GM19455 (cell line): ENCODE results near the gene CCDC91.
"Not testable (repeated sequence)": the region's sequence is repeated elsewhere in the genome, so short reads cannot be mapped to it uniquely, and the experiment has no call there.

ENCODE experiments used
- ATAC-seq: cut with Tn5 transposase; IDR thresholded peaks from one replicate; pipeline ENCODE4 v1.9.1; 2021; ENCODE audit not compliant: unreplicated experiment

Gene CCDC91

DNA sequence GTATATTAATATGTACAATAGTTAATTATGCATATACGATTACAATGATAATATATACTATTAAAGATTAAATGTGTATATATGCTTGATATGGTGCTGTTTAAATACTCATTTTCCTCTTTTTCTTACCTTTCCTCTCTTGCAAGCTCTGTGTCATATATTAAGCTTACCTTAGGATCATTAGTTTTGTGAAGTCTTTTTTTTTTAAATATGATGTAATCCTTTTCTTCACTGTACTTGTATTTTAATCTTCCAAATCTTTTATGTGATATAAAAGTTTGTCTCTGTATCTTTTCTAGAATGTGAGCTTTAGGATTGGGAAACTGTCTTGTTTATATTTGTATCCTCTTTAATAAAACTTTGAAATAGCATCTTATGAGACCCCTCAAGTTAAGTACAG is 88.7 kb downstream of the CCDC91 start:
- ATAC-seq = no peak

DNA sequence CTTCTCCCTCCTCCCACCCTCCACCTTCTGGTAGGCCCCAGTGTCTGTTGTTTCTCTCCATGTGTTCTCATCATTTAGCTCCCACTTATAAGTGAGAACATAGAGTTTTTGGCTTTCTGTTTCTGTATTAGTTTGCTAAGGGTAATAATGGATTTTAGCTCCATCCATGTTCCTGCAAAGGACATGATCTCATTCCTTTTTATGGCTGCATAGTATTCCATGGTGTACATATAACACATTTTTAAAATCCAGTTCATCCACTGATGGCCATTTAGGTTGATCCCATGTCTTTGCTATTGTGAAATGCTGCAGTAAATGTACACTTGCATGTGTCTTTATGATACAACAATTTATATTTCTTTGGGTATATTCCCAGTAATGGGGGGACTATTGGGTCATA is 96.1 kb downstream of the CCDC91 start:
- ATAC-seq = no peak

DNA sequence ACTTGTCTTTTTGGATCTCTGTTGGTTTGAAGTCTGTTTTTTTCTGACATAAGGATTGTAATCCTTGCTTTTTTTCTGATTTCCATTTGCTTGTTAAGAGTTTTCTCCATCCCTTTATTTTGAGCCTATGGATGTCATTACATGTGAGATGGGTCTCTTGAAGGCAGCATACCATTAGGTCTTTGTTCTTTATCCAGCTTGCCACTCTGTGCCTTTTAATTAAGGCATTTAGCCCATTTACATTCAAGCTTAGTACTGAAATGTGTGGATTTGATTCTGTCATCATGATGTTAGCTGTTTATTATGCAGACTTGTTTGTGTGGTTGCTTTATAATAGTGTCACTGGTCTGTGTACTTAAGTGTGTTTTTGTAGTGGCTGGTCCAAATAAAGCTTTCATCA is 100.0 kb downstream of the CCDC91 start:
- ATAC-seq = no peak

DNA sequence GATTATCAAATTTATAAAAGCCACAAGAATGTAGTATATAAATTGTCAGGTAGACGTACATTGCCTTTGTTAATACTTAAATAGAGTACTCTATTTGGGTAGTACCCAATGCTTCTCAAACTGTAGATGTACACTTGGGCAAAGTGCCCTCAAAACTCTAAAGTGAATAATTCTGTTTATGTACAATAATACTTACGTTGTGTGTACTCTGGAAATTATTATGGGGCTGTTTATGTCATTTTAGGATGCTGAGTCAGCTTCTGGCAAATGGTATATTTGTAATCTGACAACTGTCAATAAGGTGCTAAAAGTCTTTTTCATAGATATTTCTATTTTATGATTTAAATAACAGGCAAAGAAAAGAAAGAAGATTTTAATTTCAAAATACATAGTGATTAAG is 102.4 kb downstream of the CCDC91 start:
- no peak for ATAC-seq

DNA sequence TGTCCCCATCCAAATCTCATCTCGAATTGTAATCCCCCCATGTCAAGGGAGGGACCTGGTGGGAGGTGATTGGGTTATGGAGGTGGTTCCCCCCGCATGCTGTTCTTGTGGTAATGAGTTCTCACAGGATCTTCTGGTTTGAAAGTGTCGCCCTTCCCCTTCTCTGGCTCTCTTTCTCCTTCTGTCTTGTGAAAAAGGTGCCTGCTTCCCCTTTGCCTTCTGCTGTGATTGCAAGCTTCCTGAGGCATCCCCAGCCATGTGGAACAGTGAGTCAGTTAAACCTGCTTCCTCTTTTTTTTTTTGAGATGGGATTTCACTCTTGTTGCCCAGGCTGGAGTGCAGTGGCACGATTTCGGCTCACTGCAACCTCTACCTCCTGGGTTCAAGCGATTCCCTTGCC is 104.0 kb downstream of the CCDC91 start:
- ATAC-seq = no peak

DNA sequence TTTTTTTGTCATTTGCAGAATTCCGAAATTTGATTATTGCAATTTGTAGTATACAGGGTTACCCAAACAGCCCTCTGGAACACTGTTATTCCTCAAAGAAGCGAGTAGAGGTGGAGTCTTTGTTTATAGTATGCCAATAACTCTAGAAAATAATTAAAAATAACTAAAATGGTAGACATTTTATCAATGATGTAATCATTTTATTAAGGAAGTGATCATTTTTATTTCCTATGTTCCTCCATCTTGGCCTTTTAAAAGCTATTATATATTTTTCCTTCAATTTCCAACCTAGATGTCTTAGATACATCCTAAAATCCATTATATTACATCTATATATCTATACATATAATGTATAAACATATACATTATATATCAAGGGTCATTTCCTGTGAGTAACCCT is 106.0 kb downstream of the CCDC91 start:
- no peak for ATAC-seq

DNA sequence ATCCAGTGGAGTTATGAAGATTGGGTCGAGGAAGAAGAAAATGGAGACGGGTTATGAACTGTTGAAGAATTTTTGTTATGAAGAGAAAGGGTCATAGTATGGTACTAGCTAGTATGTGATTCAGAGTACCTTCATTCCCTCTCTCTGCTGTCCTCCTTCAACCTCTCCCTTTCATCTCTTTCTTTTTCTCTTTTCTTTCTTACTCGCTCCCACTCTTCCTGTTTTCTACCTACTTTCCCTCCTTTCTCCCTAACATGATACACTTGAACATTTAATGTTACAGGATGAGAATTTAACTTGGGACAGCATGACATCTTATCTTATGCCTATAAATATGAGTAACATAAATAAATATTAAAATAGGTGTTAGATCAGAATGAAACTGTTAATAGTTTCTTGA is 112.9 kb downstream of the CCDC91 start:
- ATAC-seq = no peak

DNA sequence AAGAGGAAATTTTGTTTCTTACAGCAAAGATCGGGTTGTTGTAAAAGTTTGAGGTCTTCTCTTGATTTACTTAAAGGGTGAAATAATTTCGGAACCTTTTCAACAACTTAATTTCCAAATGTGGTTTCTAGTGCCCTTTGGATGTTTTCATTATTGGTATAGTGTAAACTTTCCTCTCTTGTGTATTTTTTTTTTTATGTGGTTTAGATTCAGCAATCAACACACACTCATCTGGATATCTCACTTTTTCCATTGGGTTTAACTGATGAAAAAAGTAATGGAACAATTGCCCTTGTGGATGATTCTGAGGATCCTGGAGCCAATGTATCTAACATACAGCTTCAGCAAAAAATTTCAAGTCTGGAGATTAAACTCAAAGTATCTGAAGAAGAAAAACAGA is 116.3 kb downstream of the CCDC91 start:
- ATAC-seq = no peak

DNA sequence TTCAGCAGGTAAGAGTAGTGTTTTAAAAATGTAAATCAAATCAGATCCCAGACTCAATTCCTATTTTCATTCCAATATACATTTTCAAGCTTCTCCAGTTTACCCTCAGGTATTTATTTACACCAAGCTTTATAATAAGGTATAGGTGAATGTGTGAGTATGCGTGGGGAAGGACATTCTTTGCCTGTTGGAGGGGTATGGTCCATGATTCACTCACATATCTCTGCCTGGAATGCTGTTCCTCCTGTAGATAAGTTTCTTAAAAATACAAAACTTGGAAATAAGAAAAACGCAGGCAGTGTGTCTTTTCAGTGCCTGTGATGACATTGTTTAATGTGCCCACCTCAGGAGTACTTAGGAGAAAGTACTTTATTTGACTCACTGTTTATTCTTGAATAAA is 118.6 kb downstream of the CCDC91 start:
- no peak for ATAC-seq

DNA sequence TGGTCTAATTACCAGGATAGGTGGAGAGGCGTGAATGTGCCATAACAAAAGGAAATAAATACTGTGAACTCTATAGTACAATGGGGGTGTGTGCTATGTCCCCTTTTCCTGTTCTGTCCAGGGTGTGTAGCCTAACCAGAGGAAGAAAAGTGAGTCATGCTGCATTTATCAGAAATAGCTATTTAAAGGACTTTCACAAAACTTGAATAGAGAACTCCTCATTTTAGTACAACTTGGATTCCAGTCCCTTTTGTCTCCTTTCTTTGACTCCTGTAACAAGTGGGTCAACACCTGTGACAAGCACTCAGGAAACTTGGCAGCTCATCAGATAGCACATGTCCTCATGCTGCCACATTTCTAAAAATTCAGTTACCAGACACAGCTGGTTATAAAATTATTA is 123.4 kb downstream of the CCDC91 start:
- no peak for ATAC-seq

DNA sequence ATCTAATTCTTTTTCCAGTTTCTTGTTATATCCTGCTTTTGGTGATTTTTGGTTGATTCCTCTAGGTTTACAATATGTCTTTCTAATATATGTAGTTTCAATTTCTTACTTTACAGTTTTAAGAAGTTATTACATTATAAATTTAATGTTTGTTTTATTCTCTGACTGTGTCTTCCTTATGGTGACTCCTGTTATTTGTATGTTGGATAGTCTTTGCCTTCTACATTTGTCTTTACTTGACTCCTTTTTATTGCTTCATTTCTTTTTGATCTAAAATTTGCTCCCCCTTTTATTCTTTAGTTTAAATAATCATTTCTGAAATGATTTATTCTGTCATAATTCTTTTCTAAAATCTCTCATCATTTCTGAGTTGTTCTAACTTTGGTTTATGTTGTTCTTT is 125.8 kb downstream of the CCDC91 start:
- no peak for ATAC-seq

DNA sequence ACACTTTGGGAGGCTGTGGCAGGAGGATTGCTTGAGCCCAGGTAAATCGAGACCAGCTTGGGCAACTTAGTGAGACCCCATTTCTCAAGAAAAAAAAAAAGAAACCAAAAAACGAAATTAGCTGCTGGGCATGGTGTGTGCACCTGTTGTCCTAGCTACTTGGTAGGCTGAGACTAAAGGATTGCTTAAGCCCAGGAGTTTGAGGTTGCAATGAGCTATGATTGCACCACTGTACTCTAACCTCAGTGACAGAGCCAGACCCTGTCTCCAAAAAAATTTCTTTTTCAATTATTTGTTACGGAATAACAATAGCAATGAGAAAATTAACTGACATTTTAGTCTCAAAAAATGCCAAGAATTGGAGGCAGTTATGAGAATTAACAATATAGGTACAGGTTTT is 128.0 kb downstream of the CCDC91 start:
- ATAC-seq = no peak

DNA sequence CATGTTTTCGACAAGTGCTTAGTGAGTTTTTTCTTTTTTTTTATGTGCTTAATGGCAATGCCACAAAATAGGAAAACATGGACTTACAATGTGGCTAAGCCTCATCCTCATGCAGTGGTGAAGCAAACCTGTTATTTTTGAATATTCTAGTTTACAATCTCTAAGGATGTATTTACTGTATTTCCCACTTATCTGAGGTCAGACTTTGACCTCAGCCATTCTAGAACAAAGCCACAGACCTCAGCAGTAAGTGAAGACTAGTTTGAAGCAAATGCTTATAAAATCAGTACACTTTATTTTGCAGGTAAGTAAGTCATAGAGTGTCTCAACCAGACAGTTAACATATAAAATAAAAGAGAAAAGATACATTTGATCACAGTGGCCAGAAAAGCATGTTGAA is 130.1 kb downstream of the CCDC91 start:
- ATAC-seq = no peak

DNA sequence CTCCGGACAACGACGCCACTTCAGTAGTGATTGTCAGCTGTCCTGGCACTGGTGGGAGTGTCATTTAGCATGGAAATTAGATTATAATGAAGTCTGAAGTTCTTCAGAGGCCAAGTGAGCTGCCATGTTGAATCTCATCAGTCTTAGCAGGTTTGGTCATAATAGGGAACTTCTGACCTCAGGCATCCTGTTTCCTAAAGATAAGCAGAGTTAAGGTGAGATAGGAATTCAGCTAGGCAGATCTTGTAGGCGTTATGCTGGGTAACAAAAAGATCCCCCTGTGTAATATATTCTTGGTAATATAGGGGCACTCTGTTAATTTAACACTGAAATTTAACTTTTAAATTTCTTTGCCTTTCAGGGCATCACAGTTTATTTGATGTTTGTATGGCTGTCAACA is 137.5 kb downstream of the CCDC91 start:
- no peak for ATAC-seq

DNA sequence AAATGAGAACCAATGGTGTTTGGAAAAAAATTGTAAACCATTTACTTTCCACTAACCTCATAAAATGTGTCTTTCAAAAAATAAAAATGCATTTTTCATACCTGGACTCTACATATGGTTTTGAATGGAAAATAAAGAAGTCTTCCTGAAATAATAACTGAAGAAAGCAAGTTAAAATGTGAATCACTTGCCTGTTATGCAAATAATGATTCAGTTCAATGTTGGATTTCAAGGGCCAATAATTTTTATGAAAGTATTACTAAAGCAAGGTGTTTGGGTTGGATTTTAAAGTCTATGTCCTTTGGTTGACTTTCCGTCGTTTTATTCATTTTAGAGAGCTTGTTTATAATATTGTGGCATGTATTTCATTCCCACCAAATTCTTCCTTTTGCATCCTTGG is 138.7 kb downstream of the CCDC91 start:
- no peak for ATAC-seq

DNA sequence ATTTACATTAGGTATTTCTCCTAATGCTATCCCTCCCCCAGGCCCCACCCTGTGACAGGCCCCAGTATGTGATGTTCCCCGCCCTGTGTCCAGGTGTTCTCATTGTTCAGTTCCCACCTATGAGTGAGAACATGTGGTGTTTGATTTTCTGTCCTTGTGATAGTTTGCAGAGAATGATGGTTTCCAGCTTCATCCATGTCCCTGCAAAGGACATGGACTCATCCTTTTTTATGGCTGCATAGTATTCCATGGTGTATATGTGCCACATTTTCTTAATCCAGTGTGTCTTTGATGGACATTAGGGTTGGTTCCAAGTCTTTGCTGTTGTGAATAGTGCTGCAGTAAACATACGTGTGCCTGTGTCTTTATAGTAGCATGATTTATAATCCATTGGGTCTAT is 139.5 kb downstream of the CCDC91 start:
- not testable (repeated sequence) for ATAC-seq

DNA sequence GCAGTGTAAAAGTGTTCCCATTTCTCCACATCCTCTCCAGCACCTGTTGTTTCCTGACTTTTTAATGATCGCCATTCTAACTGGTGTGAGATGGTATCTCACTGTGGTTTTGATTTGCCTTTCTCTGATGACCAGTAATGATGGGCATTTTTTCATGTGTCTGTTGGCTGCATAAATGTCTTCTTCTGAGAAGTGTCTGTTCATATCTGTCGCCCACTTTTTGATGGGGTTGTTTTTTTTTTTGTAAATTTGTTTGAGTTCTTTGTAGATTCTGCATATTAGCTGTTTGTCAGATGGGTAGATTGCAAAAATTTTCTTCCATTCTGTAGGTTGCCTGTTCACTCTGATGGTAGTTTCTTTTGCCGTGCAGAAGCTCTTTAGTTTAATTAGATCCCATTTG is 140.0 kb downstream of the CCDC91 start:
- not testable (repeated sequence) for ATAC-seq

DNA sequence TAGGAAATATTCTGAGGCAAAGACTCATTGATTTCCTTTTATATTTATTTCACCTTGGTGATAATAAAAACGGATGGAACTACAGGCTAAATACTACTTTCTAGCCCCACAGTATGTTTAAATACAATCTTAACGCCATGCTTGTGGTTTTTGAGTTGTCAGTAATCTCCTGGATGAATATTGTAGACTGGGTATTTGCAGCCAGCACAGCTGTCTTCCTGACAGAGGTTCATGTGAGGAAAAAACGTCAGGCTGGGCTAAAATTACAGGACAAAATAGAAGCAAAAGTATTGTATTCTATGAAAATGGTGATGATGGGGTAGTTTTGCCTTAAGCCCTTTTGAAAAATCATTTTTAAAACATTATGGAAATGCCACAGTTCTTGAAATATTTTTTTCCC is 140.9 kb downstream of the CCDC91 start:
- ATAC-seq = no peak

DNA sequence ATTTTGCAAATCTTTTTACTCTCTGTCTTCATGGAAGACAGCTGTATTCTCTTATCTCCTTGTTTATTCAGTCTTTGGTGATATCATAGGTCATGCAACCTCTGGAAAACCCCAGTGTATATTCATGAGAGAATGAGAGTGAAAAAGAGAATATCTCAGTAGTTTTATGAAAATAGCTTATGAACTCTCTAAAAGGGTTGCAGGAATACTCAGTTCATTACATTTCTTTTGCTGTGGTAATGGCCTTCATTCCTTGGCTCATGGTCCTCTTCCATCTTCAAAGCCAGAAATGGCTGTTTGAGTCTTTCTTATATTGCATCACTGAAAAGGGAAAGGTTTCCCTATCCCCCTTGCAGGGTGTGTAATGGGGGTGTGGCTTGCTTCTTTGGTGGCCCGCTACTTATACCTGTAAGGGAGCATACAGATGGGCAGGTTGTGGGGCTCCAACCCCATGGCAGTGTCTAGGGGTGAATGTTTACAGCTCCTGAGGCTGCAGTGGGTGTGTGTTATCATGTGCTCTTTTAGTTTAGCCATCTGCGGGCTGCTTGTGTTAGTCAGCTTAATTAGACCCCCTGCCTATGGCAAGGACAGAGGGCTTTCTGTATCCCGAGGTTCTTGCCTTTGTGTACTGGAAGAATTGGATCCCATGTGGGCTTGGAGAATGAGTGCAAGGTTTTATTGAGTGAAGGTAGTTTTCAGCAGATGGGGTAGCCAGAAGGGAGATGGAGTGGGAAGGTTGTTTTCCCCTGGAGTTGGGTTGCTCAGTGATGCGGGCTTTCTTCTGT is 150.2 kb downstream of the CCDC91 start:
- ATAC-seq = no peak

DNA sequence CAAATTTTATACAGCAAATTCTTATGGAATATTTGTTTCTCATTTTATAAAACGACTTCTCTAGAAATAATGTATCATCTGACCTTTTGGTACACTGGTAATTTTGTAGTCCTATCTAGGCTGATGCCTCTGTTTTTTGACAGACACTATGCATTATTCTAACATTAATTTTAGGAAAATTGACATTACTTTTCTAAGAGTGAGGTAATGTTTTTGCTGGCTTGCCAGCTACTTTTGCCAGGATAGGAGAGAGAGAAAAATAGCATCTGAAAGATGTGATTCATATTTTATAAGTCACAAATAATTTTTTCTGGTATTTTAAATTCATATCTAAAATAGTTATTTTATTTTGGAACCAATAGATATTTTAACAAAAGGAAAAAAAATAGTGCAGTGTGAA is 153.5 kb downstream of the CCDC91 start:
- ATAC-seq = no peak

DNA sequence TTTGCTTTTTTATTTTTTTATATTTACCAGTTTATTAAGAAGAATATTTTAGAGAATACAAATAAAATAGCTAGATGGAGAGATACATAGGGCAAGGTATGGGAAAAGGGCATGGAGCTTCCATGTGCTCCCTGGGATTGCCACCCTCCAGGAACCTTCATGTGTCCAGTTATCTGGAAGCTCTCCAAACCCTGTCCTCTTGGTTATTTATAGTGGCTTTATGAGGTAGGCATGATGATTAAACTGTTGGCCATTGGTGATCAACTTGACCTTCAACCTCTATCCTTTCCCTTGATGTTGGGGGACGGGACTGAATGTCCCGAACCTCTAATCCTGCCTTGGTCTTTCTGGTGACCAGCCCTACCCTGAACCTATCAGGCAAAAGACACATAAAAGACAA is 156.3 kb downstream of the CCDC91 start:
- no peak for ATAC-seq

DNA sequence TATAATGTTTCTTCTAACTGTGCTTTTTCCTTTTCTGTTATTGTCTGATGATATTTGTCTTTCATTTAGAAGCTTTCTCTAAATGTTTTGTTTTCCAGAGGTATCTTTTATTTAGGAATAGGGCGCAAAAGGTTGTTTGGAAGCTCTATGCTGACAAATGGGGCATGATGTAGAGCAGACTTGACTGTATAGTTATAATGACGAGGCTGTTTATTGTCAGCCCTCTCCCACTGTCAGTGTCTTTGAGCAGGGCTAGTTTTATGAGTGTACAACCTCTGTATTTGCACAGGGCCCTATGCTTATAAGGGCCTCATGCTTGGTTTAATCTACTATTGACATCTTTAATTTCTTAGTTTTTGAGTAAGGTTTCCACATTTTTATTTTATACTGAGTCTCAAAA is 158.9 kb downstream of the CCDC91 start:
- no peak for ATAC-seq

DNA sequence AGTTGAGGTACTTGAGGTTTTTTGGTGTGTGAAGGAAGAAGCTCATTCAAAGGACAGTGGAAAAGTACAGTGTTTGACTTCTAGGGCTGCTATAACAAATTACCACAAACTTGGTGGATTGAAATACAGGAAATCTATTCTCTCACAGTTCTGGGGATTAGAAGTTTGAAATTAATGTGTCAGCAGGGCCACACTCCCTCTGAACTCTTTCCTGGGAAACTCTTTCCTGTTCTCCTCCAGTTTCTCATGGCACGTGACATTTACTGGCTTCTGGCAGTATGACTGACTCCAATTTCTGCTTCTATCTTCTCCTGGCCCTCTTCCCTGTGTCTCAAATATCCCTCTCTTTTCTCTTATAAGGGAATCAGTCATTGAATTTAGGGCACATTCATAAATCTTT is 160.2 kb downstream of the CCDC91 start:
- no peak for ATAC-seq
